Activated CD8-positive, alpha-beta memory T cell treated with anti-CD3 and anti-CD28 coated beads for 36 hours (primary cell): Measurements from ENCODE around the gene TC2N. TPM values are rescaled to one million over a fixed set of nuclear protein-coding genes. Genes with fewer than 3 reads are reported as not detected.

Experiments used
- CTCF ChIA-PET: fragments of 350-600 bp; sonication (Branson Sonifier 250); formaldehyde crosslinking; loops from one replicate; lab custom pipeline; 2021; ENCODE audit warnings: antibody characterized with exemption; lab: Charles Lee
- POLR2A ChIA-PET: fragments of 350-600 bp; sonication (Branson Sonifier 250); formaldehyde crosslinking; loops from one replicate; lab custom pipeline; 2021; ENCODE audit warnings: antibody characterized with exemption; lab: Charles Lee
- total RNA-seq, 2 experiments: library from RNA; stranded (reverse); gene quantifications; one replicate each; pipeline ENCODE4 v1.2.3, GENCODE V29; 2021

Gene TC2N
- total RNA-seq, 2 experiments from 2014 or later, result 14.6 to 18.5 TPM

DNA sequence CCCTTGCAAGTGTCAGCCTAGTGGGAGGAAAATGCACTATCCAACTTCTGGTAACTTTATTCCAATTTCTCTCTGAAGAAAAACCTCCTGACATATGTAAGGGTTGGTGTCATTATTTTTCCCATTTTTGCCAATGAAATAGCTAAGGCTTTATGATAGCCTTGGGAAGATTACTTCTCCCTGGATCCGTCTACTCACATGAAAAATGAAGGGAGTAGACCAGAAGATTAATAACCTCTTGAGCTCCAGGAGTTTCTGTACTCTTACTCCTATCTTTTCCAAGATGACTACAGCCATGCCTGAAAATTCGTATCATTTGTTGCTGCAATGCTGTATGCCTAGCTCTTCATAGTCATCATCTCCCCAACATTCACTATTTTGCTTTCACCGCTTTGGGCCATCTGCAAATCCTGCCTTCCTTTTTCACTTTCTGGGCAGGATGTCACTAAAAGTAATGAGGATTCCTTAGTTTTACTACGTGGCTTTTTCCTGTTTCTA is 18.8 kb downstream of the TC2N start:
- POLR2A ChIA-PET, result interaction anchor here (0.5 kb wide), 1 partner anchor 376 kb away, joined by 7 read pairs; no protein-coding TSS in a partner anchor
- CTCF ChIA-PET, result no interaction called here

DNA sequence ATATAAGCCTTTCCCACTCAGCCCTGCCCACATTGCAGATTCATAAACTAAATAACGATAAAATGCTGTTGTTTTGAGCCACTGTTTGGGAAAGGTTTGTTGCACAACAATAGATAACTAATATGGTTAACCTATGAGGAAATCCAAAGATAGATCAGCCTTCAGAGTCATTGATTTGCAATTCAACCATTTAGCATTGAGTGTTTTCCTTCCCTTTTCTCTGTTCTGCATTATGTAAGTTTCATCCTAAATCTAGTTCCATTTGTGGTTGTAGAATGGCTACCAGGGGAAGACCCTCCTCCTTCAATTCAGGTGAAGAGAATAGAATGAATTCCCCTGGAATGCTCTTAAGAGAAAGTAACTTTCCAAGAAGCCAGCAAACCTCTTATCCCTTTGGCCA is 19.6 kb downstream of the TC2N start:
- POLR2A ChIA-PET, result no interaction called here
- CTCF ChIA-PET, result no interaction called here

DNA sequence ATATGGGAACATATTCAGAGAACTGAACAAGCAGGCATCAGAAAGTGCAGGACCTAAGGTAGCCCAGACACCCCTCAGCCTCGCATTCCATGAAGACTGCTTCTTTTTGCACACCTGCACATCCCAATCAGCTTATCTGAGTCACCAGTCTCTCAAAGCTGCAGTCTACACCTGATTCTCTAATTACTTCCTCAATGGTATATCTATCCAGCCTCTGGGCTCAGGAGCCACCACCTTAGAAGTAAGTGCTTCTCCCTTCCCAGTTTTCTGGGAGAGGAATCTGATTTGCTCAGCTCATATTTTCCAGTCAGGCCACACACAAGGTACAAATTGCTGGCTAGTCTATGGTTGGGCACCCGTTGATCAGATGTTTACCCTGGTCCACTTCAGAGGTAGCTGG is 21.7 kb downstream of the TC2N start:
- CTCF ChIA-PET, result interaction anchor here (0.6 kb wide), 1 partner anchor 66 kb away, joined by 4 read pairs; no protein-coding TSS in a partner anchor
- POLR2A ChIA-PET, result interaction anchor here (0.6 kb wide), 1 partner anchor 16 kb away, joined by 5 read pairs; no protein-coding TSS in a partner anchor

- POLR2A ChIA-PET, result interaction anchor here (0.6 to 0.7 kb wide), 2 partner anchors 17 to 324 kb away, joined by 4 to 5 read pairs; no protein-coding TSS in a partner anchor
- CTCF ChIA-PET, result interaction anchor here (0.6 to 1.2 kb wide), 2 partner anchors 13 to 66 kb away, joined by 4 to 6 read pairs; no protein-coding TSS in a partner anchor
These were observed 22.3 kb downstream of the TC2N start for GRCh38 chr14:91845056-91845455.

GRCh38 chr14:91844029-91844428 is 23.3 kb downstream of the TC2N start:
- POLR2A ChIA-PET, result no interaction called here
- CTCF ChIA-PET, result interaction anchor here (0.7 to 1.2 kb wide), 2 partner anchors 14 to 318 kb away, joined by 3 to 6 read pairs; no protein-coding TSS in a partner anchor

DNA sequence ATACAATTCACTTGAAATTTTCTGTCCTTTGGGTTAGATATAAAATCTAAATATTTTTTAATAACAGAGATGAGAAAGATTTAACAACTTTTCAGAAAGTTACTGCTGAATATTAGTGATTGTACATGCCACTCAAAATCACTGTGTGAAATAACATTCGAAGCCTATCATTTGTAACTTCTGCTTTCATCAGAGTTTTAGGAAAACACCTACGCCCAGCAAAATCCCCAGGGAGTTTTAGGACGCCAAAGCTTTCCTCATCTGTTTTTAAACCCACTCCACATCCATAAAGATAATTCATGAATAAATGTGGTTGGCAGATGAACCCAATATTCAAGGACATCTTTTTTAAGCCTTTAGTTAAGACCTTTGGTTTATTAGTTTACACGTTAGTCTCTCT is 23.9 kb downstream of the TC2N start:
- POLR2A ChIA-PET, result no interaction called here

GRCh38 chr14:91841065-91841464 is 26.3 kb downstream of the TC2N start:
- ChIA-PET CTCF (interaction anchor here (1.0 kb wide), 1 partner anchor 76 kb away, joined by 3 read pairs; no protein-coding TSS in a partner anchor), POLR2A (no interaction called here)

More for the DNA sequence above, 23.9 kb downstream of the TC2N start:
- CTCF ChIA-PET, result interaction anchor here (1.3 kb wide), 1 partner anchor 15 kb away, joined by 3 read pairs; no protein-coding TSS in a partner anchor

GRCh38 chr14:91839749-91840148 is 27.6 kb downstream of the TC2N start:
- POLR2A ChIA-PET, result interaction anchor here (0.6 kb wide), 1 partner anchor 145 kb away, joined by 9 read pairs; no protein-coding TSS in a partner anchor
- CTCF ChIA-PET, result interaction anchor here (0.9 to 1.2 kb wide), 2 partner anchors 15 to 36 kb away, joined by 3 read pairs; no protein-coding TSS in a partner anchor

DNA sequence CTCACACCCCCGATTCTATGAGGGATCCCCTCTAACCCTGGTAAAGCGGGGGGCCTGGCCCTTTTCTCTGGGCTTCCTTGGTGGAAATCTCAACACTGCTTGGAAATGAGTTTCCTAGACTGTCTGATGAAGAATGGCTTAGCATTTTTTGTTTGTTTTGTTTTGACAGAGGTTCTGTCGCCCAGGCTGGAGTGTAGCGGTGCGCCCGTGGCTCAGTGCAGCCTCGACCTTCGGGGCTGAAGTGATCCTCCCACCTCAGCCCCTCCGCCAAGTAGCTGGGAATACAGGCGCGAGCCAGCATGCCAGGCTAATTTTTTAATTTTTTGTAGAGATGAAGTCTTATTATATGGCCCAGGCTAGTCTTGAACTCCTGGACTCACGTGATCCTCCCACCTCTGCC is 30.3 kb downstream of the TC2N start:
- CTCF ChIA-PET, result no interaction called here
- POLR2A ChIA-PET, result no interaction called here

- POLR2A ChIA-PET, result interaction anchor here (0.9 kb wide), 1 partner anchor 36 kb away, joined by 3 read pairs; no protein-coding TSS in a partner anchor
- CTCF ChIA-PET, result interaction anchor here (0.6 to 1.5 kb wide), 2 partner anchors 16 to 255 kb away, joined by 4 read pairs; no protein-coding TSS in a partner anchor
These were observed 31.2 kb downstream of the TC2N start for GRCh38 chr14:91835920-91836843.

DNA sequence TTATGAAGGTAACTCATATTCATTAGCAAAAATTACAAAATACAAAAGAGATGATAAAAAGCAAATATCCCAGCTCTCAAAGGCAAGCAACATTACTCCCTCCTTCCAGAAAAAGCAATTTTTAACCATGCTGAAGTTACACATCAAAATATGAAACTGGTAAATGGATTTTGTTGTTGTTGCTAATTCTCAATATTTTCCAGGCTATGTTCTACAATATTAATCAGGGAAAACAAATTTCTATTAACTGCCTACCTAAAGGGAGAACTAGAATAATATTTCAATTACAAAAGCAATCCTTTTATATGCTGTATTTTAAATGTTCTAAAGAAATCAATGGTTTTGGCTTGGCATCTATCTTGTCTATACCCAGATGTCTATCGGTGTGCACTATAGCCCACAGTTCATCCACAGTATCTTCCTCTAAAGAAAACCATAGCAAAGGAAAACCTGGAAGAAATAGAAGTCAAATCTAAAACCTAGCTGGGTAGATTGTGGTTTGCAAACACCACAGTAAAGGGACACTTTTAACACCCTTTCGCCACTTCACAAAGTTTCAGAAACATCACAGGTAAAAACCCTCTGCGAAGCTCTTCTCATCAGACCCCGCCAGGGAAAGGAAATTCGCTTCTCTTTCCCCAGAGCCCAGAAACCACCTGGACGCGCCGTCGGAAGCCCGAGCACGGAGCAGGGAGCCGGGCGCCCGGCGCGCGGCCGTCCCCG is 32.0 kb downstream of the TC2N start:
- CTCF ChIA-PET, result interaction anchor here (0.6 to 1.5 kb wide), 2 partner anchors 16 to 254 kb away, joined by 4 read pairs; no protein-coding TSS in a partner anchor
- POLR2A ChIA-PET, result interaction anchor here (0.9 kb wide), 1 partner anchor 37 kb away, joined by 3 read pairs; no protein-coding TSS in a partner anchor

- ChIA-PET CTCF (interaction anchor here (1.5 kb wide), 1 partner anchor 15 kb away, joined by 4 read pairs; no protein-coding TSS in a partner anchor), POLR2A (no interaction called here)
These were observed 32.8 kb downstream of the TC2N start for GRCh38 chr14:91834571-91834970.

- ChIA-PET CTCF (no interaction called here), POLR2A (no interaction called here)
These were observed 36.0 kb downstream of the TC2N start for GRCh38 chr14:91831337-91831736.

DNA sequence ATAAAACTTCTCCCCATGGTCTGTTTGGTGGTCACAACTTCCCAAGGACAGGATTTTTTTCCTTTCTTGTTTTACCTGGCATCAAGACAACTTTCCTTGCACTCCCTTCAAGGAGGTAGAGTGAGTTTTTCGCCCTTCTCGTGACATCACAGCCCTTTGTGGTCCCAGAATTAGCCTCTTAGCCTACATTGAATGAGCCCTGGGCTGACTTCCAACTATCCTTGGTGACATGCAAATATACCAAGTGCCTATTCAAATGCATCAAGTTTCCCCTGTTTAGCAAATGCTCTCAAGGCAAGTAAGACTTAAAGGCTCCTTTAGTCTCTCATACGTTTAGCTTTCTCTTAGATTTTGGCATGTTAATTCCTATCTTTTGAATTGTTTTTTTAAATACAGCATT is 36.6 kb downstream of the TC2N start:
- POLR2A ChIA-PET, result interaction anchor here (0.6 kb wide), 1 partner anchor 298 kb away, joined by 5 read pairs; no protein-coding TSS in a partner anchor

DNA sequence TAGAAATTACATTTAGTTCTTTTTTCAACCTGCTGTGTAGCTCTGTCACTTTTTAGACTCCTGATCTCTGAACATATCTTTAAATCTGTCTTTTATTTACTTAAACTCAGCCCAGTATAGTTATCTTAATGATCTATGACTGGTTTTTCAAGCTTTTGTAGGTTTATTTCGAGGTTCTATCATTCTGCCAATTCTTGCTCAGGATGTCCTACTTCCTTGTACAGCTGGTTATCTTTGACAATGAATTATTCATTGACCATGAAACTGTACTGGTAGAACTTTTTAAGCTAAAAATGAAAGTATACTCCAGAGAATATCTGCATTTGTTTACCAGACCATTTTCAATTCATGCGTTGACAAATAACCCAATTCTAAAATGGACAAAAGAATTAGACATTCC is 37.8 kb downstream of the TC2N start:
- POLR2A ChIA-PET, result no interaction called here
- CTCF ChIA-PET, result interaction anchor here (1.2 kb wide), 1 partner anchor 38 kb away, joined by 3 read pairs; the partner anchor contains the start of gene TC2N

More for the DNA sequence above, 36.6 kb downstream of the TC2N start:
- CTCF ChIA-PET, result no interaction called here

DNA sequence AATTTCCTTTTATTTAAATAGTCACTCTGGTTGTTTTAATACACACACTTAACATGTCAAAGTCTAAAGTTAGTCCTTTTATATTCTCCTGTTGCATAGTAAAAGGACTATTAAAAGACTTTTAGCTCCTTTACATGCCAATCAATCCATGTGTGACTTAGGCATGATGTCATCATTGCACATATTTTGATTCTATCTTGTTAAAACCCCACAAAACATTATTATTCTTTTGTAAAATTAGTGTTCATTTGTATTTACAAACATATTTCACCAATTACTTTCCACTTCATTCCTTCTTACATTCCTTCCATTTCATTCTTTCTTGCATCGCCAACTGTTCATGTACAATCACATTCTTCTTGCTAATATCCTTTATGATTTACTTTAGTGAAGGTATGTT is 39.6 kb downstream of the TC2N start:
- POLR2A ChIA-PET, result no interaction called here

GRCh38 chr14:91817566-91818325 is 49.6 kb downstream of the TC2N start:
- ChIA-PET CTCF (no interaction called here), POLR2A (no interaction called here)

More for the DNA sequence above, 39.6 kb downstream of the TC2N start:
- CTCF ChIA-PET, result no interaction called here

DNA sequence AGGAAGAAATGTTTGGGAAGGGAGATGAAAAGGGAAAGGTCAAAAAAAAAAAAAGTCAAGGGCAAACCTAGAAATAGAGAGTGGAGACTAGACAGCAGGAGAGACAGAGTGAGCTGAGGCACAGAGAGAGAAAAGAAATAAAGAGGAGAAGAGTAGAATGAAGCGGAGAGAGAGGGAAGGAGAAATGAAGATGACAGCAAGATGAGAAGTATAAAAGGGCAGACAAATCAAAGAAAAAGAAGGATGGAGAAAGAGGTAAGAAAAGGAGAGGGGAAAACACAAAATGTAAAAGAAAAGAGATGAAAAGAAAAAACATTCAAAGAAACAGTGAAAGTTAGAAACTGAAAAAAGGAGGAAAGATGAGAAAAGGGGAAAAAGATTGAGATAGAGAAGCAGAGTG is 53.0 kb downstream of the TC2N start:
- CTCF ChIA-PET, result no interaction called here
- POLR2A ChIA-PET, result no interaction called here
